HG03039 (cell line): ENCODE results near the gene SELENOW.
"Not testable (repeated sequence)": the region's sequence is repeated elsewhere in the genome, so short reads cannot be mapped to it uniquely, and the experiment has no call there.

ENCODE experiments used
- ATAC-seq: cut with Tn5 transposase; IDR thresholded peaks from one replicate; pipeline ENCODE4 v1.9.1; 2021; ENCODE audit warnings: mild to moderate bottlenecking, moderate library complexity; ENCODE audit not compliant: unreplicated experiment

Gene SELENOW

GRCh38 chr19:47778049-47778953 lies at the start of gene SELENOW:
Gene SELENOW, plus strand, starts transcription at chr19:47778703. Its CDS starts 83 bp downstream, at chr19:47778786.
- ATAC-seq = peak; percentile 81

- no peak for ATAC-seq
Measured at GRCh38 chr19:47729468-47729798, 49.1 kb upstream of the SELENOW start.

DNA sequence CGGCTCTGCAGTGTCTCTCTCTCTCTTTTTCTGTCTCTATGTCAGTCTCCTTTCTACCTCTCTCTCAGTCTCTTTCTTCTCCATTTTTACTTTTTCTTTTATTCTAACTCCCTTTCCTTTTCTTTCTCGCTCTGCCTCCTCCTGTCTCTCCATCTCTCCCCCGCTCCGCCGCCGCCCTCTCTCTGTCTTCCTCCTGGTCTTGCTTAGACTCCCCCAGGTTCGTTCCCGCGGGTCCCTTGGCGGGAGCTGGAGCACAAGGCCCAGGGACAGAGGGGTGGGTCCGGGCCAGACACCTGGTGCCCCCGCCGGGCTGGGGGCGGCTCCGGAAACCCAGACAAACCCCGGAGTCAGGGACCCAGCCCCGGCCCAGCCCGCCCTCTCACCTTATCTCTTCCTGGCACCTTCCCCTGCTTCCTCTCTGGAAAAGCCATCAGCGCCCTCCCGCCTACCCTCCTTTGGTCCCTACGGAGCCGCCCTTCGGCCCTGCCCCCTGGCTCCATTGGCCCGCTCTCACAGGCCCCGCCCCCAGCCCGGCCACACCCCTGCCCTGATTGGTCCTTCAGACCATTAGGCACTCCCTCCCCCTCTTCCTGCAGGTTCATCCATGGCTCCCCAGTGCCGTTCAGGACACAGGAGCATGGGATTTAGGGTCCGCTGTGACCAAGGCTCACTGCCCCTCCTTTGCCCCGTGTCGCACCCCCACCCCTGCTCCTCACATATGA lies 48.5 kb upstream of the SELENOW start:
- no peak for ATAC-seq

DNA sequence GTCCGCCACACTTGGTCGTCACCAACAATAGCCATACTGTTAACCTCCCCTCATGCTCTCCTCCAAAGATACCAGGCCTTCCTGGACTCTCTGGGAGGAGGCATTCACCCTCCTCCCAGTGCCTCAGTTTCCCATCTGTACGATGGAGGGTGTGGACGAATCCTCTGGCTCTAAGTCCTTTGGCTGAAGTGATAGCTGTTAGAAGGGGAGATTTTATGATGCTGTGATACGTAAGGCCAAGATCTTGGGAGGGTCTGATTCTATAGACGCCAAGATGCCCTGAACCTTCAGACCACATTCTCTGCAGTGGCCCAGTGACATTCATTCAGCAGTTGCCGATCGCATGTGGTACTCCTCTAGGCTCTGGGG lies 48.0 kb upstream of the SELENOW start:
- no peak for ATAC-seq

DNA sequence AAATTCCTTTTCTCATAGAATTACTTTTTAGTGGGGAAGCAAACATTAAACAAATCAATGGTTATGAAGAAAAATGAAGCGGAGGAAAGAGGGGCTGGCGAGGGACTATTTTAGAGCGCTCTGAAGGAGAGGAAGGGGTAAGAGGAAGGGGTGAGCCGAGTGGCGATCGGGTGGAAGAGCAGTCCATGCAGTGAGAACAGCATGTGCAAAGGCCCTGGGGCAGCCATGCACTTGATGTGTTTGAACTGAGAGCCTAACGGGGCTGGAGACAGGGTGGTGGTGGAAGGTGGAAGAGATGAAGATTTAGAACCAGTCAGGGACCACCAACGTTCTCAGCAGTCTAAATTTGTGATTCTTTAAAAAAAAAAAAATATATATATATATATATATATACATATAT lies 47.6 kb upstream of the SELENOW start:
- no peak for ATAC-seq

DNA sequence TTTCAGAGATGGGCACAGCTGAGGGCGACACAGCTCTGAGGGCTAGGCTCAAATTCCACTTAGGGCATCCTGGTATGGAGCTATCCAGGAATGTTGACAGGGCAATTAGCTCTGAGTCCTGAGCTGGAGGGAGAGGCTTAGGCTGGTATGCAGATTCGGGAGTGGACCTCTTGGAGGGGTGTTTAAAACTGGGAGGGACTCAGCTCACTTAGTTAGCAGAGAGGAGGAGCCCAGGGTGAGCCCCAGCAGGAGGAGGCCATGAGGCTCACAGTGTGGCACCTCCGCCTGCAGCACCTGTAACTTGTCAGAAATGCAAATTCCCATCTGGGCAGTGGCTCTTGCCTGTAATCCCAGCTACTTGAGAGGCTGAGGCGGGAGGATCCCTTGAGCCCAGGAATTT lies 43.4 kb upstream of the SELENOW start:
- no peak for ATAC-seq

DNA sequence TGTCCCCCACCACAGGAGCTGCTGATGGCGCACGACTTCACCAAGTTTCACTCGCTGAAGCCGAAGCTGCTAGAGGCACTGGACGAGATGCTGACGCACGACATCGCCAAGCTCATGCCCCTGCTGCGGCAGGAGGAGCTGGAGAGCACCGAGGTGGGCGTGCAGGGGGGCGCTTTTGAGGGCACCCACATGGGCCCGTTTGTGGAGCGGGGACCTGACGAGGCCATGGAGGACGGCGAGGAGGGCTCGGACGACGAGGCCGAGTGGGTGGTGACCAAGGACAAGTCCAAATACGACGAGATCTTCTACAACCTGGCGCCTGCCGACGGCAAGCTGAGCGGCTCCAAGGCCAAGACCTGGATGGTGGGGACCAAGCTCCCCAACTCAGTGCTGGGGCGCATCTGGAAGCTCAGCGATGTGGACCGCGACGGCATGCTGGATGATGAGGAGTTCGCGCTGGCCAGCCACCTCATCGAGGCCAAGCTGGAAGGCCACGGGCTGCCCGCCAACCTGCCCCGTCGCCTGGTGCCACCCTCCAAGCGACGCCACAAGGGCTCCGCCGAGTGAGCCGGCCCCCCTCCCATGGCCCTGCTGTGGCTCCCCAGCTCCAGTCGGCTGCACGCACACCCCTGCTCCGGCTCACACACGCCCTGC lies 37.5 kb upstream of the SELENOW start:
- ATAC-seq = no peak

GRCh38 chr19:47741544-47742140 lies 36.9 kb upstream of the SELENOW start:
- no peak for ATAC-seq

- ATAC-seq = no peak
Measured at GRCh38 chr19:47742634-47743033, 35.9 kb upstream of the SELENOW start.

GRCh38 chr19:47745010-47745901 lies 33.2 kb upstream of the SELENOW start, which contains the start of gene NOP53:
Gene NOP53, plus strand, starts transcription at chr19:47745546. Its CDS starts 14 bp downstream, at chr19:47745560.
- peak; percentile 68 for ATAC-seq

GRCh38 chr19:47746129-47746528 lies 32.4 kb upstream of the SELENOW start:
- ATAC-seq = not testable (repeated sequence)

- no peak for ATAC-seq
Measured at GRCh38 chr19:47749326-47749725, 29.2 kb upstream of the SELENOW start.

DNA sequence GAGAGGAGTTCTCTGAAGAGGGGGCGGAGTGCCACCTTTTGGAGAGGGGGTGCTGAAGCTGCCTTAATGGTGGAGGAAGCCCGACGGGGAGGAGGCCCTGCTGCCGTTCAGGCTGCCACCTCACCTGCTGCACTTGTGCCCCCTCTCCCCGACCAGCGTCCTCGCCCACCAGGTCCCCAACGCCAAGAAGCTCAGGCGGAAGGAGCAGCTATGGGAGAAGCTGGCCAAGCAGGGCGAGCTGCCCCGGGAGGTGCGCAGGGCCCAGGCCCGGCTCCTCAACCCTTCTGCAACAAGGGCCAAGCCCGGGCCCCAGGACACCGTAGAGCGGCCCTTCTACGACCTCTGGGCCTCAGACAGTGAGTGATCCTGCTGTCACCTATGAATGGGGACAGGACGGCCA lies 27.8 kb upstream of the SELENOW start:
- ATAC-seq = no peak

DNA sequence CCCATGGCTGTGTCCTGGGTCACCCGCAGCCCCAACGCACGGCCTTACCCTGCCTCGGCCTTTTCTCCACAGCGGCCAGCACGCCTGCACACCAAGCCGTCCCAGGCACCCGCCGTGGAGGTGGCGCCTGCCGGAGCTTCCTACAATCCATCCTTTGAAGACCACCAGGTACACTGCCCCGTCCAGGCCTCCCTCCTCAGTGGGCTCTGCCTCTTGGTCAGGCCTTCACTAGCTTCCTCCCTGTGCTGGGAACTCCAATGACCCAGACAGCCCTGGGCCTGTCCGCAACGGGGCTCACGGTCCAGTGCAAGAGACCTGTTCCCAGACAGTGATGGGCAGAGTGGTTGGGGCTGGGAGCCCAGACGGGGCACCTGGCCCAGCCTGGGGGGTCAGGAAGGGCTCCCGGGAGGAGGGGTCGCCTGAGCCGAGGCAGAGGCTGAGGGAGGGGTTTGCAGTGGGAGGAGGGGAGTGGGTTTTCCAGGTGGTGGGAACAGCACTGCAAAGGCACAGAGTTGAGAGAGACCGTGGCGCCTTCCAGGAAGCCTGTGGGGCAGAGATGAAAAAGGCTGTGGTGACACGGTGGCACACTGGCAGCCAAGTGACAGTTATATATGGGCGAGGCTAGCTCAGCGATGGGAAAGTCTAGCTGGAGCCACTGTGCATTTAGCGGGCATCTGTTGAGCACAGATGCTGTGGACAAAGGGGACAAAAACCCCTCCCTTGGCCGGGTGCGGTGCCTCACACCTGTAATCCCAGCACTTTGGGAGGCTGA lies 25.9 kb upstream of the SELENOW start:
- no peak for ATAC-seq

DNA sequence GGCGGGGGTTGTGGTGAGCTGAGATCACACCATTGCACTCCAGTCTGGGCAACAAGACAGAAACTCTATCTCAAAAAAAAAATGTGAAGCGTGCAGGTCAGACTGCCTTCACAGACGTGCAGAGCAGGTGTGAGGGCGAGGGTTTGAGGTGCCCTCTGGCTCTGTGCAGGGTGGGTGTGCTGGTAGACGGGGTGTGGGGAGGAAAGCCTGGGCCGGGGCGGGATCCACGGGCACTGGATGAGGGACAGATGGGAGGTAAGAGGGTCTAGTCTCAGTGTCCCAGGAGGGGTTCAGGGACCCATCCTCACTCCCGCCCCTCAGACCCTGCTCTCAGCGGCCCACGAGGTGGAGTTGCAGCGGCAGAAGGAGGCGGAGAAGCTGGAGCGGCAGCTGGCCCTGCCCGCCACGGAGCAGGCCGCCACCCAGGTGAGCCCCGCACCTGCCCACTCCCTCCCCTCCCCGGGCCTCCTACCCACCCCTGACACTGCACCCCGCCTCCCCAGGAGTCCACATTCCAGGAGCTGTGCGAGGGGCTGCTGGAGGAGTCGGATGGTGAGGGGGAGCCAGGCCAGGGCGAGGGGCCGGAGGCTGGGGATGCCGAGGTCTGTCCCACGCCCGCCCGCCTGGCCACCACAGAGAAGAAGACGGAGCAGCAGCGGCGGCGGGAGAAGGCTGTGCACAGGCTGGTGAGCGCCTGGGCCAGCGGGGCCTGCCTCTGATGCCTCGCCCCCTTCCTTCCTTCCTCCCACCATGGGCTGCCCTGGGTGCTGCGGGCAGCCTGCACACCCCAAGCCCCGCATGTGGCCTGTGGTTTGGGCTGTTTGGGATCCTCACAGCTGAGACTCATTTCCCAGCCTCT lies 24.1 kb upstream of the SELENOW start:
- ATAC-seq = no peak

- no peak for ATAC-seq
Measured at GRCh38 chr19:47755065-47755761, 23.3 kb upstream of the SELENOW start.

- ATAC-seq = no peak
Measured at GRCh38 chr19:47755762-47756626, 22.5 kb upstream of the SELENOW start.
